Nephron progenitor cell (in vitro differentiated cells): Measurements from ENCODE around the gene DNTT.

Experiments
- DNase-seq: peaks from one replicate; pipeline ENCODE4 v3.0.0; 2021
- H3K27ac Mint-ChIP-seq: 2 replicates; pipeline ENCODE4 v1.8.0; 2021; ENCODE audit warnings: mild to moderate bottlenecking, moderate library complexity, mixed read lengths
- H3K27me3 Mint-ChIP-seq: 2 replicates; pipeline ENCODE4 v1.8.0; 2021; ENCODE audit warnings: mild to moderate bottlenecking, low read depth, mixed read lengths; ENCODE audit not compliant: poor library complexity
- H3K36me3 Mint-ChIP-seq: 2 replicates; pipeline ENCODE4 v1.8.0; 2021; ENCODE audit warnings: low read depth, mixed read lengths
- H3K4me1 Mint-ChIP-seq: 2 replicates; pipeline ENCODE4 v1.8.0; 2021; ENCODE audit warnings: mixed read lengths
- H3K4me3 Mint-ChIP-seq: 2 replicates; pipeline ENCODE4 v1.8.0; 2021; ENCODE audit warnings: mild to moderate bottlenecking, moderate library complexity, mixed read lengths
- H3K9me3 Mint-ChIP-seq: 2 replicates; pipeline ENCODE4 v1.8.0; 2021; ENCODE audit warnings: mild to moderate bottlenecking, moderate library complexity, mixed read lengths
- TF ChIP-seq, protein P1 (sequence below): fragments of 200-600 bp; sonication (generic); IDR thresholded peaks from 2 replicates; pipeline ENCODE4 v1.5.0; 2021; ENCODE audit warnings: antibody characterized with exemption

DNTT gene

DNA sequence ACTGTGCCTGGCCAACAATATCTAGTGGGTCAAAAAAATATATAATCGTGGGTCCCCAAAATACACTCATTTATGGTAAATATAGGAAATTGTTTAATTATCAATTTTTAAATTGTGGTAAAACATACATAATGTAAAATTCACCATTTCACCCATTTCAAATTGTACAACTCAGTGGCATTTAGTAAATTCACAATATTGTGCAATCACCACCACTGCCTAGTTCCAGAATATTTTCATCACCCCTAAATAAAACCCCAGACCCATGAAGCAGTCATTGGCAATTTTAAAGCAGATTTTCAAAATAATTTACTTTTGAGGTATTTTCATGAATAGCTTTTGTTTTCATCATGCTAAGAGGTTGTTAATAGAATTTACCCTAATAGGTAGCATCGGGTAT, 43.1 kb upstream of the DNTT start:
- Mint-ChIP-seq H3K27ac (no peak overlapping the region), H3K9me3 (no peaks in the 10 kb centered on the region), H3K36me3 (no peaks in the 10 kb centered on the region), H3K4me1 (peaks cover 4% of the 10 kb centered on the region), H3K27me3 (peaks cover 15% of the 10 kb centered on the region), H3K4me3 (no peak overlapping the region)
- no peak for DNase-seq
- TF ChIP-seq, protein P1, sequence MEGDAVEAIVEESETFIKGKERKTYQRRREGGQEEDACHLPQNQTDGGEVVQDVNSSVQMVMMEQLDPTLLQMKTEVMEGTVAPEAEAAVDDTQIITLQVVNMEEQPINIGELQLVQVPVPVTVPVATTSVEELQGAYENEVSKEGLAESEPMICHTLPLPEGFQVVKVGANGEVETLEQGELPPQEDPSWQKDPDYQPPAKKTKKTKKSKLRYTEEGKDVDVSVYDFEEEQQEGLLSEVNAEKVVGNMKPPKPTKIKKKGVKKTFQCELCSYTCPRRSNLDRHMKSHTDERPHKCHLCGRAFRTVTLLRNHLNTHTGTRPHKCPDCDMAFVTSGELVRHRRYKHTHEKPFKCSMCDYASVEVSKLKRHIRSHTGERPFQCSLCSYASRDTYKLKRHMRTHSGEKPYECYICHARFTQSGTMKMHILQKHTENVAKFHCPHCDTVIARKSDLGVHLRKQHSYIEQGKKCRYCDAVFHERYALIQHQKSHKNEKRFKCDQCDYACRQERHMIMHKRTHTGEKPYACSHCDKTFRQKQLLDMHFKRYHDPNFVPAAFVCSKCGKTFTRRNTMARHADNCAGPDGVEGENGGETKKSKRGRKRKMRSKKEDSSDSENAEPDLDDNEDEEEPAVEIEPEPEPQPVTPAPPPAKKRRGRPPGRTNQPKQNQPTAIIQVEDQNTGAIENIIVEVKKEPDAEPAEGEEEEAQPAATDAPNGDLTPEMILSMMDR: no peak

DNA sequence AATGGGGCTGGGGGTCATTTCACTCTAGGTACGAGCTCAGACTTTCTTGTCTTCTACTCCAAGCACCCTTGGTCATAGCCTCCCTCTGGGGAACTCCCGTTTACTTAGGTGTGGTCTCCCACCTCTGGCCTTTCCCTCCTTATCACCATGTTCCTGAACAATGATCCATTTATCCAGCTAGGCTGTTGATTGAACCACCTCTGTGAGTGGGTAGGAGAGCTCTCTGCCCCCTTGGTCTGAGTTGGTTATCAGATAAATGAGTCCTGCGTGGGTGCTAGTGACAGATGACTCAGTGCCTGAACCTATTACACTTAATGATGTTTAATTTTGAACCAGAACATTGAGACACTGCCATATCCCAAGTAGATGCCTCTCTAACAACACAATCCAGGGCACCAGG, 42.3 kb upstream of the DNTT start:
- Mint-ChIP-seq H3K4me3 (no peak overlapping the region), H3K27ac (no peak overlapping the region), H3K27me3 (peaks cover 15% of the 10 kb centered on the region)

DNA sequence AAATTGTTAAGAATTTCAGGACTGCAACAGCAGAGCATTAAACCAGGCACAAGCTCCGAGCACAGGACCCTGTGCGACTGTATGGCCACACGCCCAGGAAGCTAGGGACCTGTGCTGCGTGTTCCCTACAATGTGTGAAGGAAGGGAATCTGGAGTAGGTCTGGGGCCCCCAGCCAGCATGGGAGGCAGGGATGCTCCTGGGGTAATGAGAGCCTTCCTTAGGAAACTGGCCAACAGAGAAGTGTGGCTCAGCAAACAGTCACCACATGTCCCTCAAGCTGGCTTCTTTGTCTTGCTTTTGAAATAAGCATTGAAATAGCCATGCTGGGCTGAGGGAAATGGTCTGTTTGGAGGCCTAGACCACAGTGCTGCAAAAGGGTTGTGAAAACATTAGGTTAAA, 41.1 kb upstream of the DNTT start:
- H3K9me3 Mint-ChIP-seq: no peaks in the 10 kb centered on the region
- H3K36me3 Mint-ChIP-seq: no peaks in the 10 kb centered on the region
- no peaks in the 10 kb centered on the region for H3K4me1 Mint-ChIP-seq
- no peak overlapping the region for H3K27ac Mint-ChIP-seq
- no peak for DNase-seq
- H3K27me3 Mint-ChIP-seq: peaks cover 15% of the 10 kb centered on the region
- TF ChIP-seq, protein P1: no peak
- H3K4me3 Mint-ChIP-seq: no peak overlapping the region

More for the DNA sequence above, 42.3 kb upstream of the DNTT start:
- Mint-ChIP-seq H3K4me1 (peaks cover 2% of the 10 kb centered on the region), H3K9me3 (no peaks in the 10 kb centered on the region), H3K36me3 (no peaks in the 10 kb centered on the region)
- TF ChIP-seq, protein P1: no peak
- DNase-seq: no peak

DNA sequence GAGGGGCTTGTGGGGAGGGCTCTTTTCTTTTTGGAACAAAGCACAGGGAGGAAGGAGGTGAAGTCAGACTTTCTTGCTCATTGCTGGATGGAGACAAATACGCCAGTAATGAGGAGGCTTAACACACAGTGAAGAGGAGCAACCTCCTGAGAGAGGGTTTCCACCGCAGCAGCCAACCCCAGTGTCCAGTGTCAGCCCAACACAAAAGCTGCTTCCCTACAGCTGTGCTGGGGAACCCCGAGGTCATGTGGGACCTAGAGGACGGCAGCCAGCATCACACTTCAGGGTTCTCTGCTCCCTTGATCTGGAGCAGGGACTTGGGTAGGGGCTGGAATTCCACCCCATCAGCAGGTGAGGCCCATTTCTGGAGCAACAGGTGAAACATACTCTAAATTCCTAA, 40.6 kb upstream of the DNTT start:
- H3K27me3 Mint-ChIP-seq: peaks cover 15% of the 10 kb centered on the region
- TF ChIP-seq, protein P1: no peak
- H3K27ac Mint-ChIP-seq: no peak overlapping the region
- no peak overlapping the region for H3K4me3 Mint-ChIP-seq
- DNase-seq: no peak
- H3K4me1 Mint-ChIP-seq: no peaks in the 10 kb centered on the region
- no peaks in the 10 kb centered on the region for H3K9me3 Mint-ChIP-seq
- no peaks in the 10 kb centered on the region for H3K36me3 Mint-ChIP-seq

DNA sequence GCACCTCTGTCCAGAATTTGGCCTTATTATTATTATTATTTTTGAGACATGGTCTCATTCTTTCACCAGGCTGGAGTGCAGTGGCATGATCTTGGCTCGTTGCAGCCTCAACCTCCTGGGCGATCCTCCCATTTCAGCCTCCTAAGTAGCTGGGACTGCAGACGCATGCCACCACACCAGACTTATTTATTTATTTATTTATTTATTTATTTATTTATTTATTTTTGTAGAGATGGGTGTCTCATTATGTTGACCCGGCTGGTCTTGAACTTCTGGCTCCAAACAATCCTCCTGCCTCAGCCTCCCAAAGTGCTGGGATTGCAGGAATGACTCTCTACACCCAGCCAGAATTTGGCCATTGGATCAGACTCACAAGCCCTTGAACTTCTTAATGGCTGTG, 39.3 kb upstream of the DNTT start:
- TF ChIP-seq, protein P1: no peak
- Mint-ChIP-seq H3K4me1 (no peaks in the 10 kb centered on the region), H3K9me3 (no peaks in the 10 kb centered on the region), H3K4me3 (no peak overlapping the region), H3K27ac (no peak overlapping the region), H3K36me3 (no peaks in the 10 kb centered on the region), H3K27me3 (peaks cover 8% of the 10 kb centered on the region)
- no peak for DNase-seq

DNA sequence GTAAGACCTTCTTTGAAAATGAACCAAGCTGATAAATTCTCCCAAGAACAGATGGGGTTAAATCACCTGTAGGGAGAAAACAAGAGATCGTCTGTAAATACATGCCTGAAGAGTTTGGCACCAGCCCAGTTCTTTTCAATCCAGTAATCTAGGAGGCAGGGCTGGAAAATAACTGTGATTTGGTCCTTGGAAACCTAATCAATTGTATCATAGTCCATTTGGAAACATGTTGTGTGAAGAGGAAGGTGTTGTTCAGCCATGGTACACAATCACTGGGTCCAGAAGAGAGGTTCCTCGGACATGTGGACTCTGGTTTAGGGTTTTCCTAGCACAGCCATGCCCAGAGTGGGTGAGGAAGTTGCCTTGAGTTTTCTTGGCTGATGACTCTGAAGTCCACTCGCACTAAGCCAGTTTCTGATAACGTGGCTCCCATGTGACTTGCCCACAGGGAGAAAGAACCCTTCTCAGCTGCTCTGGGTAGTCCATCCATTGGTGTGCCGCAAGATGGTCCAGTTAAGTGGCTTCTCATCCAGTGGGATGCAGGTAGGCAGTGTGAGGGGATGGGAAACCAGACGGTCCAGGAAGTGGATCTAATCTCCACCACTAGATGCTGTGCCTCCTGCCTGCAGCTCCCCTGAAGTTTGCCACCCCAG, 38.0 kb upstream of the DNTT start:
- TF ChIP-seq, protein P1: no peak
- Mint-ChIP-seq H3K4me3 (no peak overlapping the region), H3K4me1 (peaks cover 2% of the 10 kb centered on the region), H3K27me3 (peaks cover 8% of the 10 kb centered on the region), H3K27ac (no peak overlapping the region), H3K36me3 (no peaks in the 10 kb centered on the region), H3K9me3 (no peaks in the 10 kb centered on the region)
- DNase-seq: no peak
